H1 (cell line): ENCODE measurements around the gene MYO5B. TPM values are rescaled to one million over a fixed set of nuclear protein-coding genes. Genes with fewer than 3 reads are reported as not detected.

Experiments
- CTCF ChIA-PET: fragments of 300-600 bp; sonication (Branson Sonifier 250); formaldehyde crosslinking; loops from one replicate; lab custom pipeline; 2021; ENCODE audit not compliant: partially characterized antibody; lab: Charles Lee
- POLR2A ChIA-PET: fragments of 300-600 bp; sonication (Branson Sonifier 250); formaldehyde crosslinking; loops from one replicate; lab custom pipeline; 2021; ENCODE audit warnings: inconsistent platforms; ENCODE audit not compliant: partially characterized antibody; lab: Charles Lee
- DNase-seq, 2 experiments: peaks; one replicate each; pipeline versions ENCODE4 v3.0.0 to v3.0.0-alpha.2; 2010 to 2022; ENCODE audit warnings: low spot score in 2 of 2, low read depth in 1 of 2, mixed read lengths in 1 of 2
- FAIRE-seq: peaks from 2 replicates; lab custom pipeline; 2011; peaks lifted over from hg19 to GRCh38; lab: Jason Lieb, UNC
- H2AFZ ChIP-seq: 2 replicates; pipeline ENCODE4 v1.8.1; 2012; ENCODE audit warnings: low read length, inconsistent platforms
- H2AK5ac ChIP-seq: 2 replicates; pipeline ENCODE4 v1.6.1; 2013; ENCODE audit warnings: low read depth, low read length
- H2BK120ac ChIP-seq: replicated peaks from 2 replicates; pipeline ENCODE3; 2013; ENCODE audit warnings: low read depth, low read length, inconsistent platforms
- H2BK12ac ChIP-seq: 2 replicates; pipeline ENCODE4 v1.6.1; 2013; ENCODE audit warnings: low read depth, low read length
- H2BK15ac ChIP-seq: 2 replicates; pipeline ENCODE4 v1.6.1; 2013; ENCODE audit warnings: low read length
- H2BK20ac ChIP-seq: 2 replicates; pipeline ENCODE4 v1.6.1; 2013; ENCODE audit warnings: low read length
- H2BK5ac ChIP-seq: 2 replicates; pipeline ENCODE4 v1.6.1; 2013; ENCODE audit warnings: low read depth, low read length
- H3K14ac ChIP-seq: 2 replicates; pipeline ENCODE4 v1.6.1; 2013; ENCODE audit warnings: inconsistent platforms; ENCODE audit not compliant: insufficient read length
- H3K18ac ChIP-seq: 2 replicates; pipeline ENCODE4 v1.6.1; 2013; ENCODE audit warnings: low read length; ENCODE audit errors: extremely low read depth
- H3K23ac ChIP-seq: 2 replicates; pipeline ENCODE4 v1.6.1; 2013; ENCODE audit warnings: inconsistent platforms; ENCODE audit not compliant: insufficient read length
- H3K23me2 ChIP-seq: 2 replicates; pipeline ENCODE4 v1.6.1; 2013; ENCODE audit warnings: low read depth, low read length
- H3K27ac ChIP-seq: 2 replicates; pipeline ENCODE4 v1.6.1; 2011; ENCODE audit warnings: low read depth, low read length, inconsistent platforms
- H3K27me3 ChIP-seq, 4 experiments: replicated peaks in 1 of 4; 1 replicate in 1 of 4; 2 replicates in 3 of 4; pipeline versions ENCODE4 v1.6.1 to v1.8.1; 2011 to 2013; ENCODE audit warnings: low read length in 3 of 4, mild to moderate bottlenecking in 3 of 4, inconsistent platforms in 2 of 4, mixed read lengths in 2 of 4, moderate library complexity in 1 of 4; ENCODE audit not compliant: control insufficient read depth in 3 of 4, insufficient read depth in 3 of 4; ENCODE audit errors: extremely low read depth in 1 of 4
- H3K36me3 ChIP-seq, 4 experiments: 2 replicates each; pipeline versions ENCODE4 v1.6.1 to v1.8.1; 2011 to 2013; ENCODE audit warnings: mild to moderate bottlenecking in 4 of 4, low read length in 3 of 4, moderate library complexity in 2 of 4, control low read depth in 1 of 4, inconsistent platforms in 1 of 4; ENCODE audit not compliant: insufficient read depth in 4 of 4, control insufficient read depth in 2 of 4
- H3K4ac ChIP-seq: replicated peaks from 2 replicates; pipeline ENCODE3; 2013; ENCODE audit warnings: low read length, low read depth, mixed read lengths, inconsistent platforms; ENCODE audit not compliant: insufficient read length
- H3K4me1 ChIP-seq, 4 experiments: replicated peaks in 1 of 4; 1 replicate in 1 of 4; 2 replicates in 3 of 4; pipeline versions ENCODE4 v1.6.1 to v1.8.1; 2011 to 2013; ENCODE audit warnings: low read length in 3 of 4, inconsistent platforms in 2 of 4, mixed read lengths in 1 of 4; ENCODE audit not compliant: insufficient read depth in 4 of 4, control insufficient read depth in 3 of 4
- H3K4me2 ChIP-seq, 2 experiments: 2 replicates each; pipeline versions ENCODE4 v1.6.1 to v1.8.1; 2011 to 2013; ENCODE audit warnings: low read depth in 2 of 2, low read length in 2 of 2, control low read depth in 1 of 2, inconsistent platforms in 1 of 2, mild to moderate bottlenecking in 1 of 2; ENCODE audit not compliant: insufficient read depth in 1 of 2
- H3K4me3 ChIP-seq, 4 experiments: fragments of 200-600, 300-600 bp in 1 of 4; sonication (generic), shearing (Covaris generic), sonication (Bioruptor Twin) in 1 of 4; 2 replicates each; pipeline versions ENCODE4 v1.5.1 to v1.8.1; 2011 to 2016; ENCODE audit warnings: low read length in 4 of 4, low read depth in 3 of 4, control low read depth in 2 of 4, inconsistent platforms in 2 of 4, mild to moderate bottlenecking in 2 of 4, mixed read lengths in 1 of 4, moderate library complexity in 1 of 4; ENCODE audit not compliant: insufficient read depth in 2 of 4; ENCODE audit errors: extremely low read depth in 1 of 4
- H3K56ac ChIP-seq: replicated peaks from 2 replicates; pipeline ENCODE3; 2013; ENCODE audit warnings: low read depth, mild to moderate bottlenecking, mixed read lengths, low read length, inconsistent platforms; ENCODE audit not compliant: insufficient read length
- H3K79me1 ChIP-seq: 2 replicates; pipeline ENCODE4 v1.6.1; 2013; ENCODE audit warnings: low read depth, low read length, control low read depth
- H3K79me2 ChIP-seq, 2 experiments: 2 replicates each; pipeline versions ENCODE4 v1.6.1 to v1.8.1; 2012 to 2013; ENCODE audit warnings: low read length in 2 of 2, mild to moderate bottlenecking in 2 of 2, inconsistent platforms in 1 of 2; ENCODE audit not compliant: insufficient read depth in 2 of 2, control insufficient read depth in 1 of 2
- H3K9ac ChIP-seq, 4 experiments: replicated peaks in 1 of 4; 1 replicate in 1 of 4; 2 replicates in 3 of 4; pipeline versions ENCODE4 v1.6.1 to v1.8.1; 2011 to 2013; ENCODE audit warnings: low read depth in 3 of 4, low read length in 3 of 4, control low read depth in 2 of 4, mild to moderate bottlenecking in 2 of 4, moderate library complexity in 2 of 4, inconsistent platforms in 1 of 4; ENCODE audit errors: extremely low read depth in 1 of 4
- H3K9me3 ChIP-seq, 2 experiments: 2 replicates each; pipeline versions ENCODE4 v1.6.1 to v1.8.1; 2012 to 2013; ENCODE audit warnings: mild to moderate bottlenecking in 2 of 2, moderate library complexity in 2 of 2, control low read depth in 1 of 2, inconsistent platforms in 1 of 2, low read depth in 1 of 2, low read length in 1 of 2, mixed read lengths in 1 of 2; ENCODE audit not compliant: insufficient read depth in 2 of 2
- H4K20me1 ChIP-seq, 2 experiments: replicated peaks in 1 of 2; 2 replicates each; pipeline versions ENCODE3 to v1.8.1; 2011 to 2013; ENCODE audit warnings: inconsistent platforms in 2 of 2, low read length in 2 of 2, mild to moderate bottlenecking in 1 of 2; ENCODE audit not compliant: insufficient read depth in 2 of 2, control insufficient read depth in 1 of 2
- H4K5ac ChIP-seq: 2 replicates; pipeline ENCODE4 v1.6.1; 2013; ENCODE audit warnings: low read length, low read depth, mixed read lengths, inconsistent platforms; ENCODE audit not compliant: insufficient read length
- H4K8ac ChIP-seq: 2 replicates; pipeline ENCODE4 v1.8.0; 2013; ENCODE audit warnings: mild to moderate bottlenecking, moderate library complexity, low read length, inconsistent platforms; ENCODE audit not compliant: insufficient read depth; ENCODE audit errors: extremely low read depth
- H4K91ac ChIP-seq: replicated peaks from 2 replicates; pipeline ENCODE3; 2013; ENCODE audit warnings: low read length, mixed read lengths, inconsistent platforms; ENCODE audit not compliant: insufficient read length
- CBX5 ChIP-seq: fragments of 300-800, 300-1000 bp; sonication (generic); IDR thresholded peaks from 2 replicates; pipeline ENCODE4 v1.7.1; 2016; ENCODE audit warnings: antibody characterized with exemption, low read length, low read depth
- CEBPB ChIP-seq: IDR thresholded peaks from 2 replicates; pipeline ENCODE4 v1.6.1; 2012; ENCODE audit warnings: low read depth, low read length
- GABPA ChIP-seq: IDR thresholded peaks from 2 replicates; pipeline ENCODE4 v1.6.1; 2011; ENCODE audit warnings: mild to moderate bottlenecking, low read length, moderate library complexity, borderline replicate concordance; ENCODE audit not compliant: insufficient read depth
- POLR2AphosphoS5 ChIP-seq: IDR thresholded peaks from 2 replicates; pipeline ENCODE4 v1.6.1; 2011; ENCODE audit warnings: low read depth, low read length
- RBBP5 ChIP-seq: IDR thresholded peaks from 2 replicates; pipeline ENCODE4 v1.7.1; 2012; ENCODE audit warnings: low read depth, mild to moderate bottlenecking, inconsistent platforms, low read length, moderate library complexity, borderline replicate concordance
- RFX5 ChIP-seq: IDR thresholded peaks from 2 replicates; pipeline ENCODE4 v1.6.1; 2011; ENCODE audit warnings: low read depth, low read length, improper control_type of control experiment, borderline replicate concordance
- RNF2 ChIP-seq: fragments of 200-900, 300-1000 bp; sonication (generic); IDR thresholded peaks from 2 replicates; pipeline ENCODE4 v1.7.1; 2016; ENCODE audit warnings: borderline replicate concordance, low read depth, mild to moderate bottlenecking, antibody characterized with exemption, low read length; ENCODE audit not compliant: poor library complexity, severe bottlenecking; ENCODE audit errors: missing control alignments
- SIRT6 ChIP-seq: IDR thresholded peaks from one replicate; pipeline ENCODE4 v1.7.1; 2012; ENCODE audit warnings: low read length, inconsistent platforms
- SP4 ChIP-seq: IDR thresholded peaks from 2 replicates; pipeline ENCODE4 v1.6.1; 2012; ENCODE audit warnings: low read length, inconsistent platforms
- TCF12 ChIP-seq: IDR thresholded peaks from 2 replicates; pipeline ENCODE4 v1.6.1; 2011; ENCODE audit warnings: low read depth, mild to moderate bottlenecking, low read length
- WGBS, 2 experiments: shearing (Covaris generic) in 1 of 2; methylation state at CpG; one replicate each; pipeline versions ENCODE4 v1.1.6 to v1.1.7; 2013 to 2015; ENCODE audit warnings: low lambda C conversion rate in 2 of 2, mixed read lengths in 2 of 2, inconsistent platforms in 1 of 2, low coverage in 1 of 2, missing lambda C conversion rate in 1 of 2; ENCODE audit not compliant: insufficient replicate concordance in 2 of 2, insufficient coverage in 1 of 2, insufficient read length in 1 of 2; ENCODE audit errors: extremely low coverage in 1 of 2, missing lambda C conversion rate in 1 of 2; 5-methylcytosine and 5-hydroxymethylcytosine counted together
- polyA plus RNA-seq, 7 experiments: library from polyadenylated mRNA; depleted of rRNA in 3 of 7; stranded (reverse) in 5 of 7; unstranded in 2 of 7; fragments of >200 nt in 5 of 7; fragments of 200-250 nt in 2 of 7; gene quantifications; 1 replicate in 5 of 7; 2 replicates in 1 of 7; 4 replicates in 1 of 7; pipeline versions ENCODE4 v1.2.1 to v1.2.3, GENCODE V29; 2011 to 2013; ENCODE audit warnings: missing spikeins in 2 of 7, mixed read lengths in 2 of 7
- total RNA-seq: library from RNA; stranded (reverse); fragmentation: NEBNext Ultra II Directional; extraction: Animal tissue kit (Norgen Biotek cat#: 25700); gene quantifications from 2 replicates; pipeline ENCODE4 v1.2.1, GENCODE V29; 2021

Gene MYO5B
- total and polyA plus RNA-seq, 2 of the 8 experiments (the other 6 are each of a cell fraction or from before 2014, with no cell fraction given): 6.4 to 7.7 TPM

DNA sequence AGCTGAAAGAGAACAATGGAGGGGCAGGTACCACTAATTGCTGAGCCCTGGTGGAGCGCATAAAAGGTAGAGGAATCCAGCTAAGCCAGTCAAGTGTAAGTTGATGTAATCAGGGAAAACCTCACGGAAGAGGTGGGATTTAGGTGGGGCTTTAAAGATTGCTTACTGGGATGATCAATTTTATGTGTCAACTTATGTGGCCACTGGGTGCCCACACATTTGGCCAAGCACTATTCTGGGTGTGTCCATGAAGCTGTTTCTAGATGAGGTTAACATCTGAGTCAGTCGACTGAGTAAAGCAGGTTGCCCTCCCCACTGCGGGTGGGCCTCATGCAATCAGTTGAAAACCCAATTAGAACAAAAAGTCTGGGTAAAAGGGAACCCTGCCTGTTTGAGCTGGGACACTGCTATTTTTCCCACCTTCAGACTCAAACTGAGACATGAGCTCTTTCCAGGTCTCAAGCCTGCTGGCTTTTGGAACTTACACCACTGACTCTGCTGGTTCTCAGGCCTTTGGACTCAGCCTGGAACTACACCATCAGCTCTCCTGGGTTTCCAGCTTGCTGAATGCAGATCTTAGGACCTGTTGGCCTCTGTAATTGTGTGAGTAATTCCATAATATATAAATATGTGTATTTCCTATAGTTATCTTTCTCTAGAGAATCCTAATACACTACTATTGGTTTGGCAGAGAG is 67.3 kb downstream of the MYO5B start:
- Histone ChIP-seq H2BK15ac (0 out of 2 replicates have a peak overlapping the region, but pooled peaks have one; percentile 16), H3K79me1 (no peaks in the 10 kb centered on the region), H4K91ac (no peak overlapping the region), H3K36me3 (no peaks in the 10 kb centered on the region), H3K4me2 (no peak overlapping the region), H2BK5ac (no peak overlapping the region), H2BK12ac (no peak overlapping the region), H3K56ac (no peak overlapping the region), H2AFZ (no peak overlapping the region), H3K9ac (no peak overlapping the region), H3K4ac (no peak overlapping the region), H3K4me1 (peaks cover 3 to 11% (median 7%) of the 10 kb centered on the region in 4 experiments), H4K5ac (no peak overlapping the region), H4K20me1 (no peaks in the 10 kb centered on the region), H3K27me3 (no peaks in the 10 kb centered on the region), H3K4me3 (no peak overlapping the region), H4K8ac (no peak overlapping the region), H3K9me3 (no peaks in the 10 kb centered on the region), H2BK20ac (0 out of 2 replicates have a peak overlapping the region, but pooled peaks have one; percentile 44), H3K27ac (no peak overlapping the region), H3K79me2 (no peaks in the 10 kb centered on the region), H3K18ac (no peak overlapping the region), H2AK5ac (no peak overlapping the region), H3K23me2 (no peaks in the 10 kb centered on the region), H3K14ac (no peak overlapping the region), H2BK120ac (no peak overlapping the region), H3K23ac (no peak overlapping the region)
- FAIRE-seq: no peak
- POLR2A ChIA-PET: interaction anchor here (1.4 kb wide), 1 partner anchor 37 kb away, joined by 5 read pairs; no protein-coding TSS in a partner anchor
- DNase-seq: no peak
- TF ChIP-seq RBBP5: no peak
- TF ChIP-seq TCF12: no peak
- no peak for TF ChIP-seq CEBPB
- TF ChIP-seq POLR2AphosphoS5: no peak
- no peak for TF ChIP-seq RNF2
- no peak for TF ChIP-seq SIRT6
- TF ChIP-seq RFX5: no peak
- no peak for TF ChIP-seq CBX5
- TF ChIP-seq SP4: no peak
- no peak for TF ChIP-seq GABPA
- CTCF ChIA-PET: interaction anchor here (0.8 to 1.5 kb wide), 5 partner anchors 14 to 173 kb away, joined by 3 read pairs; no protein-coding TSS in a partner anchor
- 86% methylated on average over 4 of the region's 4 CpGs; no CpG with 5 or more reads in 1 of the 2 experiments for WGBS, 2 experiments
